Epidermal melanocyte (primary cell): ENCODE results near the gene ESRRB.

Experiments used
- DNase-seq: peaks from one replicate; pipeline ENCODE4 v3.0.0; 2011; ENCODE audit warnings: low spot score; ENCODE audit not compliant: insufficient read length

Gene ESRRB

DNA sequence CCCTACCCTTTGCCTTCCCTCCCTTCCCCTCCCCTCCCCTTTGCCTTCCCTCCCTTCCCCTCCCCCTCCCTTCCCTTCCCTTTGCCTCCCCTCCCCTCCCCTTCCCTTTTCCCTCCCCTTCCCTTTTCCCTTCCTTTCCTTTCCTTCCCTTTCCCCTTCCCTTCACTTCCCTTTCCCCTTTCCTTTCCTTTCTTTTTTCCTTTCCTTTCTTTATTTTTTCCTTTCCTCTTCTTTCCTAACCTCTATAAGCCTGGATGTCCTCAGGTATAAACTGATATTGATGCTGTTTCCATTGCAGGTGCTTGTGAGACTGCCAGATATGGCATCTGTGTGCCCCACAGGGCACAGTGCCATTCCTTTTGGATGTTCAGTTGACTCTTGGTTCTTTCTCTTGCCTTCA lies 163.2 kb downstream of the ESRRB start:
- DNase-seq: no peak

DNA sequence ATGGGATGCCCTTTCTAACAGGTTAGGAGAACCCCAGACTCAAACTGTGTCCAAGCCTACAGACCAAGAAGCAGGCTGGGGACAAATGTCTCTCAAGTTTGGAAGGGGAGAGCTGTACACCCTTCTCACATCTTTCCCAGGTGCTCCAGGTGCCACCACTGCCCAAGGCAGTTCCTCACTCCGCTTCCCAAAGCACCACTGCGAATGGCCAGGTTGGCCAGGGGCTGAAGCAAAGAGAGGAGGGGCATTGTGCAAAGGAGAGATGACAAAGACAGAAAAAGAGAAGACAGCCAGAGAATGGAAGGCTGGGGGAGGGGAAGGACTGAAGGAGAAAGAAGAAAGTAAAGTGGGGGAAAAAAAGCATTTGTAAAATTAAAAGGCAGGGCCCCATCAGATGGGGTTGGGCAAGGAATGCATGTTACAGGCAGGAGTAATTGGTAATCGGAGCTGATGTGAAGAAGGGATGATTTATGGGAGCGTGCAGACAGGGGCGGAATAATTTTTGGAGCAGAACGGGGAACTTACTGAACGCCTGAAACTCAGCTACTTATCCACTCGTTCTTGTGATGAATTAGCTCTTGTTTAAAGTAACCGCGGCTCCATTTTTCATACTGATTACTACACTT lies 165.8 kb downstream of the ESRRB start:
- DNase-seq: no peak

DNA sequence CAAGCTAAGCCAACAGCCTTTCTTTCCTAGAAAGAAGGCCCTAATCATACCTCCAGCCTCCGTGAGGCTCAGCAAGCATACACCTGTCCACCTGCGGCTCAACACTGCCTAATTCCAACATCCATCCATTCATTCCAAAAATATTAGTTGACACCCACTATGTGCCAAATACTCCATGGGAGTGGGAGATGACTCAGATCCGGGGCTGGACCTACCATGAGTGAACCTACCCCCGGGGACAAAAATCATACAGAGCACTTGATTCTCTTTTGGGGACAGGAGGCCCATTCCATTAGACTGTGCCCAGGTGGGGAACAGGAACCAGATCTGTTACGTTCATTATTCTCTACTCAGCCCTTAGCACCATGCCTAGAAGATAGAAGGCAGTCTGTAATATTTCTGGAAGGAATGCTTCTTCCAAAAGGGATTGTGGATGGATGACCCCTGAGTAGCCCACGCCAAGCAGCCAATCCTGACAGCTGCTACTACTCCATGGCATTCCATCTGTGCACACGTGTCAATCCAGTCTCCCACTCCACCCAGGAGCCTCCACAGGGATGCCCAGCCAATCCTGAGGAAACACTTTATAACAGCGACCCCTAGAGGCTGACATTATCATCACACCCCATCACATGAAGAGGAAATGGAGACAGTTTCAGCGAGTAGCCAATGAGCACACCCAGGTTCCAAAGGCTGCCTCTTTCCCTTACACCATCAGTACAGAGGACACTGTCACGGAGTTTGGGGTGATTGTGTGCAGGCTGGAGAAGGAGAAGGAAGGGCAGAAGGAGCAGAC lies 170.7 kb downstream of the ESRRB start:
- no peak for DNase-seq

DNA sequence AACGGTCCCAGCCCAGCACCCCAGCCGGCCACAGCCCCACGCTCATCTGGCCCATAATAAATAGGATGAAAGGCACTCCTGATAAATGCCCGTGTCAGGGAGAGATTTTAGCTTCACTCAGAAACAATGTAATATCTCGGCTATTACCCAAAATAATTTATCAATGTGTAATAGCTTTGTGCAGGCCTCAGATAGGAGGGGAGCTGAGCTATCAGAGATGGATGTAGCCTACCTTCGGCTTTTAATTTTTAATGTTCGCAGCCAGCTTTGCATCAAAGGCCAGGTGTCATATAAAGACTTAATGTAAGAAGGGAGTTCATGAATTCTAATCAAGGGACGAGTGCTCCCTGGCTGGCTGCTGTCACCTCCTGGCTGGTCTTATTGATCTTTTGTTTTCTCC lies 171.9 kb downstream of the ESRRB start:
- no peak for DNase-seq

DNA sequence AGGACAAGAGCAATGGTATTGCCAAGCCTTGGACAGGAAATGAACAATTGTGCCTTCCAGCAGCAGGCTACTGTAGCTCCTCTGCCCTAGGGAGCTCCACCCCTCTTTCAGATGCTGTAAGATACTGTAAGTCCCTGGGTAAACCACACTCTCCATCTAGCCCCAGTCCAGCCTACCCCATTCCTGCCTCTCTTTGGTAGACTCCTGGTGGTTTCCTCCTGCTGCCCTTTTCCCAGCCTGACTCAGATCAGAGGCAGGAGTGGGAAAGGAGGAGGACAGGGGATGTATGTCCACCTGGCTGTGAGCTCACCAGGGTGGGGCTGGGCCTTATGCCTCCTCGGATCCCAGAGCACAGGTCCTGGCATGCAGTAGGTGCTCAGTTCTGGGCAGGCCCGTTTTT lies 174.6 kb downstream of the ESRRB start:
- no peak for DNase-seq

DNA sequence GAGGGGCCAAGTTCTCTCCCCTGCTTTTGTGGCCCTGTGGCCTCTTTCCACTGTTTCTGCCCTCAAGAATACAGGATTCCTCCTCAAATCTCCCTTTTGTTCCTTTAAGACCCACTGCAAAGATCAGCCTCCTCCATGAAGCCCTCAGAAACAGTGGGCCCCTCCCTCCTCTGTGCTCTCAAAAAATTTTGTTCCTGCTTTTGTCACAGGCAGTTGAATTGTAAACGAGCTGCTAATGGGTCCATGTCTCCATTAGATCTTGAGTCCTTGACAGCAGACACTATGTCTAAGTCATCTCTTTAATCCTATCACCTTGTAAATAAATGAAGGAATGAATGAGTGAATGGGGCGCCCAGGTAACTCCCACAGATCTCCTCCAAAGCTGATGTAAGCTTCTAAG lies 175.2 kb downstream of the ESRRB start:
- no peak for DNase-seq
